Mesenchymal stem cell (in vitro differentiated cells and primary cell): ENCODE data around the gene HIVEP1.
A peak's percentile ranks its signal among the peaks of the same experiment; 100 is the strongest.

Experiments used
- DNase-seq: peaks from one replicate; pipeline ENCODE4 v3.0.0-alpha.2; 2013
- H2AFZ ChIP-seq: one replicate; pipeline ENCODE4 v1.6.1; 2013; ENCODE audit warnings: low read depth, mild to moderate bottlenecking, control low read depth, inconsistent platforms, low read length, moderate library complexity
- H2AK5ac ChIP-seq: 2 replicates; pipeline ENCODE4 v1.6.1; 2013; ENCODE audit warnings: low read length, moderate library complexity, mild to moderate bottlenecking, inconsistent platforms; ENCODE audit not compliant: severe bottlenecking
- H2BK120ac ChIP-seq: one replicate; pipeline ENCODE4 v1.6.1; 2013; ENCODE audit warnings: low read depth, mild to moderate bottlenecking, inconsistent platforms, low read length, moderate library complexity
- H2BK12ac ChIP-seq, 2 experiments: one replicate each; pipeline ENCODE4 v1.6.1; 2013; ENCODE audit warnings: inconsistent platforms in 2 of 2, low read length in 2 of 2, mild to moderate bottlenecking in 2 of 2, moderate library complexity in 2 of 2, control low read depth in 1 of 2
- H2BK15ac ChIP-seq: one replicate; pipeline ENCODE4 v1.6.1; 2013; ENCODE audit warnings: mild to moderate bottlenecking, low read depth, inconsistent platforms; ENCODE audit not compliant: poor library complexity, severe bottlenecking
- H2BK5ac ChIP-seq: 2 replicates; pipeline ENCODE4 v1.6.1; 2013; ENCODE audit warnings: low read depth, mild to moderate bottlenecking, low read length, control low read depth, inconsistent platforms; ENCODE audit not compliant: poor library complexity, severe bottlenecking
- H3K14ac ChIP-seq, 2 experiments: one replicate each; pipeline ENCODE4 v1.6.1; 2013; ENCODE audit warnings: inconsistent platforms in 2 of 2, low read length in 2 of 2, control low read depth in 1 of 2, mild to moderate bottlenecking in 1 of 2, moderate library complexity in 1 of 2
- H3K18ac ChIP-seq, 2 experiments: one replicate each; pipeline ENCODE4 v1.6.1; 2013; ENCODE audit warnings: inconsistent platforms in 2 of 2, low read length in 2 of 2, control low read depth in 1 of 2, low read depth in 1 of 2, mild to moderate bottlenecking in 1 of 2
- H3K23ac ChIP-seq, 2 experiments: one replicate each; pipeline ENCODE4 v1.6.1; 2013; ENCODE audit warnings: inconsistent platforms in 2 of 2, low read length in 2 of 2, mild to moderate bottlenecking in 2 of 2, moderate library complexity in 2 of 2, control low read depth in 1 of 2
- H3K27ac ChIP-seq: 2 replicates; pipeline ENCODE4 v1.5.1; 2013; ENCODE audit warnings: mild to moderate bottlenecking, moderate library complexity, low read length, control low read depth, inconsistent platforms; ENCODE audit not compliant: poor library complexity, severe bottlenecking
- H3K27me3 ChIP-seq, 2 experiments: 2 replicates each; pipeline versions ENCODE4 v1.6.1 to v1.7.0; 2013; ENCODE audit warnings: low read length in 2 of 2, mild to moderate bottlenecking in 2 of 2, moderate library complexity in 2 of 2, control low read depth in 1 of 2, inconsistent platforms in 1 of 2; ENCODE audit not compliant: control insufficient read depth in 1 of 2, insufficient read depth in 1 of 2
- H3K36me3 ChIP-seq, 2 experiments: 2 replicates each; pipeline versions ENCODE4 v1.6.1 to v1.7.0; 2013; ENCODE audit warnings: low read length in 2 of 2, control low read depth in 1 of 2, inconsistent platforms in 1 of 2, low read depth in 1 of 2, mild to moderate bottlenecking in 1 of 2; ENCODE audit not compliant: insufficient read depth in 2 of 2, control insufficient read depth in 1 of 2
- H3K4ac ChIP-seq, 2 experiments: one replicate each; pipeline ENCODE4 v1.6.1; 2013; ENCODE audit warnings: inconsistent platforms in 2 of 2, low read length in 2 of 2, mild to moderate bottlenecking in 2 of 2, moderate library complexity in 2 of 2, control low read depth in 1 of 2, low read depth in 1 of 2
- H3K4me1 ChIP-seq: 2 replicates; pipeline ENCODE4 v1.6.1; 2013; ENCODE audit warnings: low read depth, low read length, control low read depth; ENCODE audit not compliant: control insufficient read depth, insufficient read depth
- H3K4me2 ChIP-seq: 2 replicates; pipeline ENCODE4 v1.6.1; 2013; ENCODE audit warnings: low read length, mild to moderate bottlenecking, inconsistent platforms; ENCODE audit not compliant: poor library complexity, severe bottlenecking
- H3K4me3 ChIP-seq, 2 experiments: 2 replicates each; pipeline versions ENCODE4 v1.5.1 to v1.7.0; 2013; ENCODE audit warnings: low read length in 2 of 2, mild to moderate bottlenecking in 2 of 2, control low read depth in 1 of 2, low read depth in 1 of 2; ENCODE audit not compliant: insufficient read depth in 1 of 2
- H3K79me1 ChIP-seq: replicated peaks from 2 replicates; pipeline ENCODE4 v1.6.1; 2013; ENCODE audit warnings: mild to moderate bottlenecking, control low read depth, low read length, inconsistent platforms; ENCODE audit not compliant: poor library complexity, severe bottlenecking
- H3K9ac ChIP-seq: 2 replicates; pipeline ENCODE4 v1.7.0; 2013; ENCODE audit warnings: mild to moderate bottlenecking, low read length, moderate library complexity
- H3K9me3 ChIP-seq: 2 replicates; pipeline ENCODE4 v1.7.0; 2013; ENCODE audit warnings: mild to moderate bottlenecking, low read length; ENCODE audit not compliant: control insufficient read depth
- H4K8ac ChIP-seq: one replicate; pipeline ENCODE4 v1.6.1; 2013; ENCODE audit warnings: inconsistent platforms, mild to moderate bottlenecking, low read length, moderate library complexity
- H4K91ac ChIP-seq: one replicate; pipeline ENCODE4 v1.6.1; 2013; ENCODE audit warnings: mild to moderate bottlenecking, low read length, inconsistent platforms
- WGBS: methylation state at CpG from one replicate; pipeline ENCODE4 v1.1.7; 2013; ENCODE audit warnings: mixed read lengths; 5-methylcytosine and 5-hydroxymethylcytosine counted together

The HIVEP1 gene

DNA sequence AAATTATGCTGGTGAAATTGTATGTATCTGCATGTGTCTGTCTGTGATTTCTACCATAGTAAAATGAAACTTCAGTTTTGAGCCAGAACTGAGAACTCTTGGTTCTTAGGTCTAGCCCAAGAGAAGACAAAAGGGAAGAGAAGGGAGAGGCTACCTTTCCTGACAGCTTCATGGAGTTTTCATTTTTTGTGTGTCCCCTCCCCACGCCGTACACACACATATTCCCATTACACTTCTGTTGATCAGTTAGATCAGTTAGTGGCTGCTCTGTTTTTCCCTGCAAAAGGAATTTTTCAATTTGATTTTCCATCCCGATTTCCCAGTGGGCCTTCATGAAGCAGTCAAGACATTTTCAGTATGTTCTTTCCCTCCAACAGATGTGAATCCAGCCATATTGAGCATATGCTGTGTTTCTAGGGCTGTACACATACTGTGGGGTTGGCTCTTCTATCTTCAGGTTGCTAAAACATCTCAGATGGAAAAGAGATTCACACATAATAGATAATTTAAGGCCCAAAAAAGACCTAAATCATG, 52.5 kb downstream of the HIVEP1 start:
- Histone ChIP-seq H3K14ac (no peak overlapping the region), H3K27me3 (no peaks in the 10 kb centered on the region), H3K23ac (no peak overlapping the region), H2BK15ac (no peak overlapping the region), H2BK120ac (no peak overlapping the region), H4K91ac (no peak overlapping the region), H2BK5ac (no peak overlapping the region), H3K4ac (no peak overlapping the region), H3K18ac (no peak overlapping the region), H3K9me3 (no peaks in the 10 kb centered on the region), H2BK12ac (no peak overlapping the region), H3K27ac (no peak overlapping the region), H4K8ac (no peak overlapping the region), H3K4me3 (peak overlapping the region in 1 of 2 experiments; percentile 35), H3K36me3 (peaks cover 0 to 4% of the 10 kb centered on the region in 2 experiments), H3K79me1 (peaks cover 12% of the 10 kb centered on the region), H2AFZ (no peak overlapping the region), H3K4me2 (no peak overlapping the region), H2AK5ac (no peak overlapping the region), H3K9ac (peak overlapping the region; percentile 63), H3K4me1 (peaks cover 7% of the 10 kb centered on the region)
- WGBS, result 100% methylated on average over 2 of the region's 3 CpGs
- no peak for DNase-seq

DNA sequence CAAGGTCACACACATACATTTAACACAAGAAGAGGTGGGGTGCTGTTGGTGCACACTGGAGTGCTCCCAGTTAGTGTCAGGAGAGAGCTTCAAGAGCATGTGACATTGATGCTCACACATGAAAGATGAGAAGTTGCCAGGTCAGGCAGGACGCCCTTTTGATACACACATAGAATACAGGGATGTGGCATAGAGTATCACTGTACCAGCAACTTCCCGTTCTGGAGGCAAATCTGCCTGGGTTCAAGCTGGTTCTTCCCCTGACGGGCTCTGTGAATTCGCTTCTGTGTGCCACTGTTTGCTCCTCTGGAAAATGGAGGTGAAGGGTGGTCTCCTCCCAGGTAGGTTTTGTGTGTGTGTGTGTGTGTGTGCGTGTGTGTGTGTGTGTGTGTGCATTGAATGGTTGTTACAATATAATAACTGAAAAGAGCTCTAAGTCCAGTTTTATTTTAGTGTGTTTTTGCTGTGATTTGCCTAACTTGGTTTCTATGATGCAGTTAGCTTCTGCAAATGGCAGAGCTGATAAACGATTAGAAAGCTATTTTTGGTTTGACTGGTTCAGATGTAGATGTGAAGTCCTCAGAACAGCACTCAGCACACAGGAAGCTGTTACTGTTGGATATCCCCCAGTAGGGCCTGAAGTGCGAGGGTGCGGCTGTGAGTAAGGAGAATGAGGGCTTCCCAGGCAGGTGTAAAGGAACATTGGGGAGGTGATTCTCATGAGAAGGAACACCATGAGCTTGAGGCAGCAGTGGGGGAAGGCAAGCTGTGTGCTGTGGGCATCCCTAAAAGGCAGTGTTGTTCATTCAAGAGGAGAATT, 53.4 kb downstream of the HIVEP1 start:
- H3K23ac ChIP-seq, result no peak overlapping the region
- no peak overlapping the region for H3K18ac ChIP-seq
- no peaks in the 10 kb centered on the region for H3K27me3 ChIP-seq
- no peak overlapping the region for H3K4ac ChIP-seq
- H4K8ac ChIP-seq, result no peak overlapping the region
- H2AK5ac ChIP-seq, result peak overlapping the region; percentile 35
- no peak overlapping the region for H4K91ac ChIP-seq
- H2BK15ac ChIP-seq, result no peak overlapping the region
- no peak overlapping the region for H2AFZ ChIP-seq
- no peak overlapping the region for H3K14ac ChIP-seq
- H3K4me1 ChIP-seq, result peaks cover 8% of the 10 kb centered on the region
- no peak for DNase-seq
- peaks cover 11% of the 10 kb centered on the region for H3K79me1 ChIP-seq
- WGBS, result 85% methylated on average over 8 of the region's 8 CpGs
- H3K9me3 ChIP-seq, result no peaks in the 10 kb centered on the region
- no peak overlapping the region for H2BK5ac ChIP-seq
- H3K9ac ChIP-seq, result no peak overlapping the region
- H2BK12ac ChIP-seq, result no peak overlapping the region
- H3K36me3 ChIP-seq, result peaks cover 0 to 4% of the 10 kb centered on the region in 2 experiments
- no peak overlapping the region for H3K4me2 ChIP-seq
- no peak overlapping the region for H3K27ac ChIP-seq
- no peak overlapping the region for H3K4me3 ChIP-seq
- no peak overlapping the region for H2BK120ac ChIP-seq

DNA sequence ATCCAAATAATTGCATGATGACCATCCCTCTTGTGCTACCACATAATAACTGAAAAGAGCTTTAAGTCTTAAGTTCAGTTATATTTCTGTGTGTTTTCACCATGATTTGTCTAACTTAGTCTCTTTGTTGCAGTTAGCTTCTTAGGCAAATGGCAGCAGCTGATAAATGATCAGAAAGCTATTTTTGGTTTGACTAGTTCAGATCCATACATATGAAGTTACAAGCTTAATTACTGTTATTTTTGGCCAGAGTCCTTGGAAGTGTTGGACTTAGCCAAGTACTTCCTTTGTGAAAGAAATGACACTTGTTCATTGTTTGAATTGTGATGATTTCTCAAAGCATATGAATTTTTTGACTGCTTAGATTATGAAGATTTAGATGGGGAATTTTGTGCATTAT, 54.2 kb downstream of the HIVEP1 start:
- Histone ChIP-seq H4K91ac (no peak overlapping the region), H3K4ac (no peak overlapping the region), H4K8ac (no peak overlapping the region), H3K27me3 (no peaks in the 10 kb centered on the region), H3K36me3 (peaks cover 0 to 4% of the 10 kb centered on the region in 2 experiments), H2BK15ac (no peak overlapping the region), H3K4me1 (peaks cover 7% of the 10 kb centered on the region), H3K14ac (no peak overlapping the region), H2BK5ac (no peak overlapping the region), H2AK5ac (no peak overlapping the region), H3K9me3 (no peaks in the 10 kb centered on the region), H3K23ac (no peak overlapping the region), H2AFZ (no peak overlapping the region), H3K27ac (no peak overlapping the region), H3K18ac (no peak overlapping the region), H2BK12ac (no peak overlapping the region), H3K79me1 (peaks cover 12% of the 10 kb centered on the region), H3K4me2 (no peak overlapping the region), H3K4me3 (no peak overlapping the region), H2BK120ac (no peak overlapping the region), H3K9ac (no peak overlapping the region)
- no peak for DNase-seq

DNA sequence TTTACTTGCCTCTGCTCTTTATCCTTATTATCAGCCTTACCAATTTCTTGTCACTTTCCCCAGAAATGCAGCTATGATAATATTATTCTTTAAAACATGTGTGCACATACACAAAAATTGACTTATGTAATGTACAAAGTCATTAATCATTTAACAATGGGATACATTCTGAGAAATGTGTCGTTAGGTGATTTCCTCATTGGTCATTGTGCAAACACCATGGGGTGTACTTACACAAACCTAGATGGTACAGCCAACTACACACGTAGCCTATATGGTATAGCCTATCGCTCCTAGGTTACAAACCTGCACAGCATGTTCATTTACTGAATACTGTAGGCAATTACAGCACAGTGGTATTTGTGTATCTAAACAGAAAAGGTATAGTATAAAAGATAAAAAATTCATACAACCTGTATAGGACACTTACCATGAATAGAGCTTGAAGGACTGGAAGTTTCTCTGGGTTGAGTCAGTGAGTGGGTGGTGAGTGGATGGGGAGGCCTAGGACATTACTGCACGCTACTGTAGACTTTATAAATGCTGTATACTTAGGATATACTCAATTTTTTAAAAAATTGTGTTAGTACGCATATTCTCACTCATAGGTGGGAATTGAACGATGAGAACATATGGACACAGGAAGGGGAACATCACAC, 56.9 kb downstream of the HIVEP1 start:
- WGBS, result 100% methylated on average over 5 of the region's 6 CpGs
- no peak overlapping the region for H3K14ac ChIP-seq

More for the DNA sequence above, 56.9 kb downstream of the HIVEP1 start:
- no peak overlapping the region for H2BK15ac ChIP-seq
- peaks cover 16% of the 10 kb centered on the region for H3K79me1 ChIP-seq
- no peak for DNase-seq
- H2AFZ ChIP-seq, result no peak overlapping the region
- no peak overlapping the region for H3K4ac ChIP-seq
- H3K9me3 ChIP-seq, result no peaks in the 10 kb centered on the region
- no peak overlapping the region for H3K9ac ChIP-seq
- no peaks in the 10 kb centered on the region for H3K27me3 ChIP-seq
- no peak overlapping the region for H3K23ac ChIP-seq
- H2BK12ac ChIP-seq, result no peak overlapping the region
- no peak overlapping the region for H4K8ac ChIP-seq
- H3K4me1 ChIP-seq, result peaks cover 4% of the 10 kb centered on the region
- no peaks in the 10 kb centered on the region for H3K36me3 ChIP-seq
- no peak overlapping the region for H3K27ac ChIP-seq
- H3K18ac ChIP-seq, result no peak overlapping the region
- no peak overlapping the region for H3K4me3 ChIP-seq
- no peak overlapping the region for H2AK5ac ChIP-seq
- H3K4me2 ChIP-seq, result no peak overlapping the region
- H2BK120ac ChIP-seq, result no peak overlapping the region
- no peak overlapping the region for H2BK5ac ChIP-seq
- no peak overlapping the region for H4K91ac ChIP-seq
